T-helper 1 cell treated with Interleukin-12 subunit alpha and Interleukin-12 subunit beta and Interleukin-4 antibody, amounts not matched to agents 30 ng/mL and 1 ng/mL, for 36 hours (primary cell): ENCODE measurements around the gene TEX26. TPM values are rescaled to one million over a fixed set of nuclear protein-coding genes. Genes with fewer than 3 reads are reported as not detected.

Experiments
- intact Hi-C: fragments of 100-400 bp; cut with micrococcal nuclease; formaldehyde crosslinking; loops from one replicate; pipeline ENCODE4 v1.15.1; 2024
- total RNA-seq: library from RNA; stranded (reverse); gene quantifications from 2 replicates; pipeline ENCODE4 v1.2.3, GENCODE V29; 2022

TEX26 gene
- total RNA-seq, 1 donor from 2014 or later, result not detected

DNA sequence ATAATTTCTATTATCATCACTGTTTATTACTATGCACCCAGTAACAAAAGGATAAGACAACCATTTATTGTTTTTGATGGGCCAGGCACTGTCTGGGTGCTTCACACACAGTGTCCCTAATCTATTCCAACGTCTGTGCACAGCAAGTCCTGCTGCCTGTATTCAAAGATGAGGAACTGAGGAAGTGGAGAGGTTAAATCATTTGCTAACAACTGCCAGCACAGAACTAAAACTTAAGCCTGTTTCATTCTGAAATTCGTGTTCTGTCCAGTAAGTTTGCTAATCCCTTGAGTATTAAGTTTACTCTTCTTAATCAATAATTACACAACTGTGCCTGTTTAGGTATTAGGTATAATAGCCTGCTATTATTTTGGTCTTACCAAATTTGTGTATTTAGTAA lies 41.9 kb downstream of the TEX26 start:
- intact Hi-C loops, result loop anchor here (10.0 kb wide), 1 partner anchor 160 kb away; no protein-coding TSS in a partner anchor

- intact Hi-C loops, result loop anchor here (5.0 to 10.0 kb wide), 2 partner anchors 159 to 176 kb away; no protein-coding TSS in a partner anchor
These were observed 43.6 kb downstream of the TEX26 start for GRCh38 chr13:30976025-30976424.

GRCh38 chr13:30978981-30979956 lies 46.8 kb downstream of the TEX26 start:
- intact Hi-C loops, result loop anchor here (1.0 to 10.0 kb wide), 5 partner anchors 65 to 446 kb away; partner anchors contain the start of gene B3GLCT

- intact Hi-C loops, result no loop called here
These were observed 50.0 kb downstream of the TEX26 start for GRCh38 chr13:30982506-30982905.

DNA sequence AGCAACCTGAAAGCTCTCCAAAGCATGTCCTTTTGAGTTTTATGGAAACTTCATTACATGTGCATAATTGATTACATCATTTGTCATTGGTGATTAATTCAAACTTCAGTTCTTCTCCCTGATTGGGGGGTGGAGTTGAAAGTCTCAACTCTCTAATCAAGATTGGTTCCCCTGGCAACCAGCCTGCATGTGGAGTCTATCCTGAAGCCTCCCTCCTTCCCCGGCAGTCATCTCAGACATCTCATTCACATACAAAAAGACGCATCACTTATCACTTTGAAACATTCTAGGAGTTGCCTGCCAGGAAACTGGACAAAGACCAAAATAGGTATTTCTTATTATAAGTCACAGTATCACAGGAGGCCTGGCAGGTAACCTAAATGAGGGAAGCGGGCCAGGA lies 50.5 kb downstream of the TEX26 start:
- intact Hi-C loops, result no loop called here

DNA sequence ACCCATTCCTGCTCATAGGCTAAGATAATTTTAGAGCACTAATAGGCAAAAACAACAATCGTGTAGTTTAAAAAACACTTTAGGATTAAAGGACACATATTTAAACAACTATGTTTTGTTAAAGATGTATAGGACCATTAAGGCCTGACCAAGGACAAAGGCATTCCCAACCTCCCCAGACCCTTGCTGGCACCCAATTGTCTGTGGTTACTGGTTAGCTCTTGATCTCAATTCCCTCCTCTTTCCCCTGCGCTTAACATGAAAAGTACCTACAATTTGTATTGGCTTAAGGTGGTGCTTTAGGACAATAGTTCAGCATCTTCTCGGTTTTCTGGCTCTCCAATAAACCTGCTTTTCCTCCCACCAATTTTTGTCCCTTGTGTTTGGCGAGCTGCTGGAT lies 51.0 kb downstream of the TEX26 start:
- intact Hi-C loops, result no loop called here

DNA sequence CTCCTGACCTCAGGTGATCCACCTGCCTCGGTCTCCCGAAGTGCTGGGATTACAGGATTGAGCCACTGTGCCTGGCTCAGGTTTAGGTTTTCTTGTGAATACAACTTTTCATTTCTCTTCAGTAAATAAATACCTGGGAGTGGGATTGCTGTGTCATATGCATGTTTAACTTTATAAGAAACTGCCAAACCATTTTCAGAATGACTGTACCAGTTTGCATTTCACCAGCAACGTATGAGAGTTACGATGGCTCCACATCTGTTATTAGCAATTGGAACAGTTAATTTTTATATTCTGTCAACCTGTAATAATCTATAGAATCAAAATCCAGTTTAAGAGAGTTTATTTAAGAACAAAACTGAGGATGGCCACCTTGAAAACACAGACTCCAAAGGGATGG lies 52.2 kb downstream of the TEX26 start:
- intact Hi-C loops, result no loop called here

DNA sequence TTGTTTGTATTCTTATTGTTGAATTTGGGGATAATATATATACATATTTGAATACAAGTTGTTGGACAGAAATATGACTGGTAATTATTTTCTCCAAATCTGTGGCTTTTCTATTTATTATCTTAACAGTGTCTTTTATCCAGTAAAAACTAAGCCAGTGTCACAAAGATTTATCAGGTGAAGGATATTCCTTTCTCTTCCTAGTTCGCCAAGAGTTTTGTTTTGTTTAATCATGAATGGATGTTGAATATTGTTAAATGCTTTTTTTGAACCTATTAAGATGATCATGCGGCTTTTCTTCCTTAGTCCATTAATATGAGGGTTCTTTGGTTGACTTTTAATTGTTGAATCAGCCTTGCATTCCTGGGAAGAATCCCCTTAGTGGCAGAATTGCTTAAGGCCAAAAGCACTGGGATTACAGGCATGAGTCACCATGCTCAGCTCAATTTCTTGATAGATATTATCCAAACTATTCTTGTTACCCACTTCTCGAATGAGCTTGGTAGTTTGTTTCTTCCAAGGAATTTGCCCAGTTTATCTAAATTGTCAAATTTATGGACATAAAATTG lies 53.3 kb downstream of the TEX26 start:
- intact Hi-C loops, result no loop called here

GRCh38 chr13:30991184-30991583 lies 58.7 kb downstream of the TEX26 start:
- intact Hi-C loops, result no loop called here

GRCh38 chr13:30991922-30992321 lies 59.5 kb downstream of the TEX26 start:
- intact Hi-C loops, result no loop called here

DNA sequence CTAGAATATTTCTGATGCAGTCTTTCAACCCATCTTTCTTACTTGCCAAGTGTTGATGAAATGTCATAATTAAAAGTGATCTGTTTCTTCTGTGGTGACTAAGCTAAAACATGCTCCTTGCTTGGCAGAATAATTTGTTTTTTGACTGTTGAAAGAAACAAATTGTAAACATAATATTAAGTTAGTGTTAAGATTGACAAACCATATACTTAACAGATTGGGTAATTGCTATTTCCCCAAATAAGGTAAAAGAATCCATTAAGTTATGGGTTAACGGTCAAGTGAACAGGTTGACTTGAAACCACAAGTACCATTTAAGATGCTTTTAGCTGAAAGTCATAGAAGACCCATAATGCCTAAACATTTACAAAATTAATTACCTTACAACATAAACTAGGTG lies 62.9 kb downstream of the TEX26 start:
- intact Hi-C loops, result no loop called here

GRCh38 chr13:30997697-30998096 lies 65.2 kb downstream of the TEX26 start:
- intact Hi-C loops, result no loop called here

GRCh38 chr13:30998136-30999088 lies 66.0 kb downstream of the TEX26 start:
- intact Hi-C loops, result no loop called here

DNA sequence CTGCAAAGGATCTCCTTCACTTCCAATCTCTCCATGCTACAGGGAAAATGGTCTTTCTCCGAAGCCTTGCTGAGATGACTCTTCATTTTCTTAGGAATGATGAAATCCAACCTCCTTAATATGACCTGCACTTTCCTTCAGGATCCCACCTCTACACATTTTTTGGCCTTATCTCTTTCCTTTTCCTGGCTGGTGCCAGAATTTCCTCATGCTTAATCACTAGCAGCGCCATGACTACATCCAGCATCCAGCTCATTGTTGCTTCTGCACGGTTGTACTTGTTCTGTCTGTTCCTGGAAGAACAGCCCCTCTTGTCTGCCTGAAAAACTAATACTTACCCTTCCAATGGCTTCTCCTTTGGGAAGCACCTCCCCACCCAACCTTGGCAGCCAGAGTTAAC lies 68.4 kb downstream of the TEX26 start:
- intact Hi-C loops, result no loop called here

DNA sequence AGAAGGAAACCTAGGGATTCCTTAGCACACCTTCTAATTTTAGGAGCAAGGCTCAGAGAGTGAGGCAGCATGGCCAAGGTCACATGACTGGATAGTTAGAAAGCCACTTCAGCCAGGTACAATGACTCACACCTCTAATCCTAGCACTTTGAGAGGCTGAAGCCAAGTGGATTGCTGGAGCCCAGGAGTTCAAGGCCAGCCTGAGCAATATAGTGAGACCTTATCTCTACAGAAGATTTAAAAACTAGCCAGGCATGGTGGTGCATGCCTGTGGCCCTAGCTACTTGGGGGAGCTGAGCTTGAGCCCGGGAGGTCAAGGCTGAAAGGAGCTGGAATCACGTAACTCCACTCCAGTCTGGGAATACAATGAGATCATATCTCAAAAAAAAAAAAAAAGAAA lies 69.2 kb downstream of the TEX26 start:
- intact Hi-C loops, result no loop called here

- intact Hi-C loops, result no loop called here
These were observed 72.6 kb downstream of the TEX26 start for GRCh38 chr13:31005066-31005465.

DNA sequence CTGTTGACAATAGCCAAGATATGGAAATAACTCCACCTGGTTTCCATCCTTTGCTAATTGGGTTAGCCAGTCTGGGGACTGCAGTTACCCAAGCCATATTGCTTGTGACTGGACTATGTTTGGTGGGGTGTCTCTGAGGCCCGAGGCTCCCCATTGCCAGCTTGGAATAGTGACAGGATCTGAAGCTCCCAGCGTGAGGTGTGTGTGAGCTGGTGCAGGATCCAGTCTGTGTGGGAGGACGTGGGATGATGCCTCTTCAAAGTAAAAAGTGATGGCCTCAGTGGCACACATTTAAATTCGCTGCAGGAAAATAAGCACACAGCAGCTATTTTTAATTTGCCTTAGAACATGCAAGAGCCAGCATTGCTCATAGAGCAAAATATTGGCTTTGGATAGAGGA lies 75.0 kb downstream of the TEX26 start:
- intact Hi-C loops, result no loop called here

DNA sequence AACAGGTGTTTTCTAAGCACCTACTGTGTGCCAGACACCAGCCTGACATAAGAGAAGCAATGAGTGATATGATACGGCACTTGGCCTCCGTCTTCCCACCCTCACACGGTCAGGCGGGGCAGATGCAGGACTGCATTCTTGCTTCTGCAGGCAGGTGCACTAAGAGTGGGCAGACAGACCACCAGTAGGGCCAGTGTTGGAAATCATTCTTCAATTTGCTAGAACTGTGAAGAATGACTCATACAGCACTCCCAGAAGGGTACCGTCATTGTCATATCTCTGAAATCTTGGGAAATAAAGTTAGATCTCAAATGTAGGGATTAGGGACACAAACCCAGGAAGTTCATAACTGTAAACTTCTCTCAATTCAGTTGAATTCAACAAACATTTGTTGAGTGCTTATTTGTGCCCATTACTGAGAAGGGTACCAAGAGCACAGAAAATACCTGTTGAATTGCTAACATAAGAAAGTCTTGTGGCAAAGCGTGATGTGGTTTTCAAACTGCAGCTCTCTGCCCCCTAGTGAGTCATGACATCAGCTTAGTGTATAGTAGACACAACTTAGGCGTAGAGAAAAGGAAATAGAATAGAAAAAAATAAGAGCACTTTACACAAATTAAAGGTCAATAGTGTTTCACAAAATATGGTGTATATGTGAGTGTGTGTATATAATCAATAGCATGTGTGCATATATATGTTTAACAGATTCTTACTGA lies 76.1 kb downstream of the TEX26 start:
- intact Hi-C loops, result no loop called here

- intact Hi-C loops, result no loop called here
These were observed 76.7 kb downstream of the TEX26 start for GRCh38 chr13:31009166-31009565.

DNA sequence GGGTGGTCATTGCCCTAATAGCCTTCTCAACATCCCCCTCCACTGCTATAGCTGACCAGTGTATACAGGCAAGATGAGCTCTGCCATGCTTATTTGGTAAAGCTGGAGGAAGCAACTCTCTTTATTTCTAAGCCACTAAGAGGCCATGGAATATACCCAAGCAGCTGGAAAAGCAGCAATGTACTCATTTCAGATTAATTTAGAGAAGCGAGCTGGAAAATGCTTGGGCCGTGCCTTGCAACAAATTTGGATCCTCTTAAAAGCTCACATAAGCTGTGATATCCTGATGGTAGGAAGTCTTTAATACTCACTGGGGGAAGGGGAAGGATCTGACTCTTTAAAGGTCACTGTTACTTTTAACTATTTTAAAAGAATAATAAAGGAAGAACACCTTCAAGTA lies 77.8 kb downstream of the TEX26 start:
- intact Hi-C loops, result no loop called here
